ENCODE data around the gene UTP11.
"Not testable (repeated sequence)": the region's sequence is repeated elsewhere in the genome, so short reads cannot be mapped to it uniquely, and the experiment has no call there.

The UTP11 gene

GRCh38 chr1:38012363-38013226 lies at the start of gene UTP11:
UTP11 (plus strand) TSS chr1:38012734; CDS start chr1:38012803, 69 bp downstream.
- peak; percentile 100 for DNase-seq

- DNase-seq, result not testable (repeated sequence)
These were observed 48.4 kb upstream of the UTP11 start for GRCh38 chr1:37964106-37964505.

- no peak for DNase-seq
These were observed 47.2 kb upstream of the UTP11 start for GRCh38 chr1:37965301-37965700.

GRCh38 chr1:37973684-37974083 lies 38.9 kb upstream of the UTP11 start:
- DNase-seq, result not testable (repeated sequence)

GRCh38 chr1:37974567-37974966 lies 38.0 kb upstream of the UTP11 start:
- DNase-seq, result no peak

GRCh38 chr1:37975083-37975482 lies 37.5 kb upstream of the UTP11 start:
- peak; percentile 61 for DNase-seq

GRCh38 chr1:37978541-37978940 lies 34.0 kb upstream of the UTP11 start:
- DNase-seq, result no peak

GRCh38 chr1:37983546-37983945 lies 29.0 kb upstream of the UTP11 start:
- no peak for DNase-seq

- DNase-seq, result no peak
These were observed 24.9 kb upstream of the UTP11 start for GRCh38 chr1:37987679-37988078.

GRCh38 chr1:37989361-37989930 lies 23.1 kb upstream of the UTP11 start:
- DNase-seq, result peak; percentile 52

- DNase-seq, result no peak
These were observed 17.5 kb upstream of the UTP11 start for GRCh38 chr1:37994886-37995566.

- no peak for DNase-seq
These were observed 16.7 kb upstream of the UTP11 start for GRCh38 chr1:37995751-37996345.

GRCh38 chr1:37997256-37998088 lies 15.1 kb upstream of the UTP11 start:
- no peak for DNase-seq

- no peak for DNase-seq
These were observed 14.3 kb upstream of the UTP11 start for GRCh38 chr1:37998089-37998808.

- no peak for DNase-seq
These were observed 13.6 kb upstream of the UTP11 start for GRCh38 chr1:37998913-37999429.

GRCh38 chr1:37999430-38000232 lies 12.9 kb upstream of the UTP11 start:
- DNase-seq, result no peak

- DNase-seq, result no peak
These were observed 12.4 kb upstream of the UTP11 start for GRCh38 chr1:38000233-38000528.

GRCh38 chr1:38000529-38001455 lies 11.7 kb upstream of the UTP11 start:
- no peak for DNase-seq
